Sigmoid colon (tissue), 7 donors: ENCODE results near the gene NRP1. TPM values are rescaled to one million over a fixed set of nuclear protein-coding genes. Genes with fewer than 3 reads are reported as not detected.

Experiments used
- DNase-seq: peaks from one replicate; pipeline ENCODE4 v3.0.0-alpha.2; 2019
- H3K27ac ChIP-seq, 4 donors: fragments of 200-600 bp; sonication (generic); one replicate each; pipeline ENCODE4 v1.5.1; 2016 to 2019; ENCODE audit warnings: mild to moderate bottlenecking in 1 of 4
- H3K27me3 ChIP-seq, 3 donors: fragments of 200-600 bp; sonication (generic); one replicate each; pipeline ENCODE4 v1.5.1; 2019; ENCODE audit warnings: mild to moderate bottlenecking in 1 of 3
- H3K36me3 ChIP-seq, 4 donors: fragments of 200-600 bp; sonication (generic); one replicate each; pipeline ENCODE4 v1.5.1; 2016 to 2019
- H3K4me1 ChIP-seq, 4 donors: fragments of 200-600 bp; sonication (generic); one replicate each; pipeline ENCODE4 v1.5.1; 2017 to 2019
- H3K4me3 ChIP-seq, 4 donors: fragments of 200-600 bp; sonication (generic); one replicate each; pipeline ENCODE4 v1.5.1; 2017 to 2019; ENCODE audit warnings: mild to moderate bottlenecking in 2 of 4, moderate library complexity in 1 of 4
- H3K9me3 ChIP-seq, 4 donors: fragments of 200-600 bp in 3 of 4; sonication (generic) in 3 of 4; one replicate each; pipeline versions ENCODE4 v1.5.1 to v1.6.1; 2013 to 2019
- EP300 ChIP-seq, 4 donors: sonication (generic); formaldehyde crosslinking; IDR thresholded peaks; one replicate each; pipeline ENCODE4 v1.6.1; 2017; ENCODE audit warnings: antibody characterized with exemption in 4 of 4
- POLR2A ChIP-seq, 2 donors: fragments of 450-650 bp; IDR thresholded peaks; one replicate each; pipeline ENCODE4 v1.6.1; 2016; ENCODE audit warnings: antibody characterized with exemption in 2 of 2, mild to moderate bottlenecking in 2 of 2, moderate library complexity in 2 of 2
- POLR2AphosphoS5 ChIP-seq, 4 donors: sonication (generic); formaldehyde crosslinking; IDR thresholded peaks; one replicate each; pipeline ENCODE4 v1.6.1; 2017; ENCODE audit warnings: antibody characterized with exemption in 4 of 4
- WGBS, 2 donors: extraction: QIAGEN DNeasy Blood & Tissue Kit; methylation state at CpG; one replicate each; pipeline ENCODE4 v1.1.7; 2013; 5-methylcytosine and 5-hydroxymethylcytosine counted together
- intact Hi-C: fragments of 100-400 bp; cut with DNase I; formaldehyde crosslinking; loops from one replicate; pipeline ENCODE4 v1.15.1; 2023
- polyA plus RNA-seq, 3 donors: library from polyadenylated mRNA; stranded (reverse); fragments of 200-250 nt; gene quantifications; one replicate each; pipeline ENCODE4 v1.2.3, GENCODE V29; 2013
- total RNA-seq, 4 donors: library from RNA; depleted of rRNA; stranded (reverse); fragments of >200 nt; gene quantifications; one replicate each; pipeline ENCODE4 v1.1.0, GENCODE V29; 2016
- TF ChIP-seq, protein P1 (sequence below), 4 experiments: fragments of 450-650 bp in 3 of 4; fragments of 200-600 bp in 1 of 4; IDR thresholded peaks; one replicate each; pipeline ENCODE4 v1.5.1; 2016 to 2019; ENCODE audit warnings: antibody characterized with exemption in 4 of 4, mild to moderate bottlenecking in 3 of 4, moderate library complexity in 2 of 4
- donor health status: healthy with polysubstance abuse.
- donor health status: Bipolar disorder and iron deficiency.
- donor health status: healthy.

NRP1 gene
- total and polyA plus RNA-seq, 7 donors, result 3.6 to 52.4 (median 44.1) TPM

DNA sequence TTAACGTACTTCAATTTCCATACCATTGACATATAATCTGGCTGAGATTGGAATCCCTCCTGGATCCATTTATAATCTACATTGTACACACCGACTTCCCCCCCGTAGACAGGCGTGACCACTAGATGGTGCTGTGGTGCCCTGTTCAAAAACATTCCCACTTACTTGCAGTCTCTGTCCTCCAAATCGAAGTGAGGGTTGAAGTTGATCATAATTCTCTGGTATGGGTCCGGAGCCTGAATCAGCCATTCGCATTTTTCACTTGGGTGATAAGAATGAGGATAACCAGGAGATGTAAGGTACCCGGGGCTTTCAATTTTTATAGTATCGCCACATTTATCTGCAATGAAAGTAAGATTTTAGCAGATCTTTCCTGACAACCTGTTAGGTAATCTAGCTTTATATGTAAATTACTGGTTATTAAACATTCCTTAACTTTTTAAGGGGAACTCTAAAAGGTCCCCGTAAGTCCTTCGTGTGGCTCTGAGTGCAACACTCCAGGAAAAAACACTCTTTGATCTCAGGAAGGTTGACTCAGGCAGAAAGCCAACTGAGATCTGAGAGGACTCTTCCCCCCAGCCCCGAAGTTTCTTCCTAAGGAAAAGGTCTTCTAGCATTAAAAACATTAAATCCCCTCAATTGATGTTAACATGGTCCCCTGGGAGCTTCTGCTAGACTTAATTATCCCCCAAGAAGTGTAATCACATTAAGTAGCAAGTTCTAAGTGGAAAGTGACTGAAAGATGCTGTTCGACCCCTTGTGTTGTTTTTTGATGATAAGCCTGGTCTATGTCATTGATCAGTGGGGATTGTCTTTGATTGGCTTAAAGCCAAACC, 3.7 kb downstream of the NRP1 start:
- intact Hi-C loops, result loop anchor here (2.0 to 10.0 kb wide), 5 partner anchors 58 to 1308 kb away; no protein-coding TSS in a partner anchor
- Histone ChIP-seq H3K27ac (peak overlapping the region; percentile 34 to 91 (median 88)), H3K9me3 (no peaks in the 10 kb centered on the region), H3K27me3 (no peaks in the 10 kb centered on the region), H3K4me3 (peak overlapping the region in 3 of 4 donors; percentile 62 to 80 (median 65)), H3K36me3 (peaks cover 0 to 12% (median 0%) of the 10 kb centered on the region in 4 donors), H3K4me1 (peaks cover 0 to 58% (median 34%) of the 10 kb centered on the region in 4 donors)
- TF ChIP-seq POLR2AphosphoS5 (IDR thresholded peaks at IDR 0.05) (no peak), EP300 (IDR thresholded peaks at IDR 0.05) (no peak), POLR2A (IDR thresholded peaks at IDR 0.05) (no peak)
- TF ChIP-seq, protein P1, sequence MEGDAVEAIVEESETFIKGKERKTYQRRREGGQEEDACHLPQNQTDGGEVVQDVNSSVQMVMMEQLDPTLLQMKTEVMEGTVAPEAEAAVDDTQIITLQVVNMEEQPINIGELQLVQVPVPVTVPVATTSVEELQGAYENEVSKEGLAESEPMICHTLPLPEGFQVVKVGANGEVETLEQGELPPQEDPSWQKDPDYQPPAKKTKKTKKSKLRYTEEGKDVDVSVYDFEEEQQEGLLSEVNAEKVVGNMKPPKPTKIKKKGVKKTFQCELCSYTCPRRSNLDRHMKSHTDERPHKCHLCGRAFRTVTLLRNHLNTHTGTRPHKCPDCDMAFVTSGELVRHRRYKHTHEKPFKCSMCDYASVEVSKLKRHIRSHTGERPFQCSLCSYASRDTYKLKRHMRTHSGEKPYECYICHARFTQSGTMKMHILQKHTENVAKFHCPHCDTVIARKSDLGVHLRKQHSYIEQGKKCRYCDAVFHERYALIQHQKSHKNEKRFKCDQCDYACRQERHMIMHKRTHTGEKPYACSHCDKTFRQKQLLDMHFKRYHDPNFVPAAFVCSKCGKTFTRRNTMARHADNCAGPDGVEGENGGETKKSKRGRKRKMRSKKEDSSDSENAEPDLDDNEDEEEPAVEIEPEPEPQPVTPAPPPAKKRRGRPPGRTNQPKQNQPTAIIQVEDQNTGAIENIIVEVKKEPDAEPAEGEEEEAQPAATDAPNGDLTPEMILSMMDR (IDR thresholded peaks at IDR 0.05), result peak; percentile 80 to 89 (median 83)
- DNase-seq, result peak; percentile 91
- WGBS, 2 donors, result 8 to 13% methylated on average over 13 of the region's 13 CpGs

DNA sequence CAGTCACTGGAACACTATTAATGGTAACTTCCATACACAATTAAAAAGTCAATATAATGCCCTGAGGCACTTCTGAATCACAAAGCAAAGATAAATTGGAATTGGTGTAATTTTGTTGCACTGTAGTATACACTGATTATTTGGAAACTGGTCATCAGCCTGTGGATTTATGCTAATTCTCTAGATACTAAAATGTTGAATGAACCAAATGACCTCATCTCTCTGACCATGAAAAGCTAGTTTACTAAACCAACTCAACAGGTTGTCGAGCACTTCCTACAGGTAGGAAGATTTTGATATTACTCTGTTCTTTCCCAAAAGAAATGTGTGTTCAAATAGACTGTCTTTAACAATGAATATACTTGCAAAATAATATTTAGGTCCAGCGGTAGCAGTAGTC, 5.3 kb downstream of the NRP1 start:
- Histone ChIP-seq H3K27ac (no peak overlapping the region), H3K36me3 (peaks cover 0 to 12% (median 0%) of the 10 kb centered on the region in 4 donors), H3K4me3 (no peak overlapping the region), H3K9me3 (no peaks in the 10 kb centered on the region), H3K4me1 (peaks cover 0 to 59% (median 27%) of the 10 kb centered on the region in 4 donors), H3K27me3 (no peaks in the 10 kb centered on the region)
- TF ChIP-seq POLR2A (IDR thresholded peaks at IDR 0.05), result no peak
- TF ChIP-seq POLR2AphosphoS5 (IDR thresholded peaks at IDR 0.05), result no peak
- intact Hi-C loops, result no loop called here
- 92 to 93% methylated on average over 2 of the region's 2 CpGs for WGBS, 2 donors
- DNase-seq, result no peak

DNA sequence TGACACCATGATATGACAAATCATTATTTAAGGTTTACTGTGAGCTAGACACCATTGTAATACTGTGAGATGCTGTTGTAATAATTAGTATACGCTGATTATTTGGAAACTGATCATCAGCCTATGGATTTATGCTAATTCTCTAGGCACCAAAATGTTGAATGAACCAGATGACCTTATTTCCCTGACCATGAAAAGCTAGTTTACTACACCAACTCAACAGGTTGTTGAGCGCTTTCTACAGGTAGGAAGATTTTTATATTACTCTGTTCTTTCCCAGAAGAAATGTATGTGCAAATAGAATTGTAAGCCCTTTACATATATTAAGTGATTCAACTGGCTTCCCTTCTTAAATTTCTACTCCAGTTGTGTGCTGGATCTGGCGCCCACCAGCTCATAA, 6.2 kb downstream of the NRP1 start:
- WGBS, 2 donors, result 89 to 93% methylated on average over 3 of the region's 3 CpGs
- TF ChIP-seq, protein P1 (IDR thresholded peaks at IDR 0.05), result no peak
- no peak for TF ChIP-seq POLR2A (IDR thresholded peaks at IDR 0.05)
- no peak for TF ChIP-seq EP300 (IDR thresholded peaks at IDR 0.05)
- TF ChIP-seq POLR2AphosphoS5 (IDR thresholded peaks at IDR 0.05), result no peak
- no peak for DNase-seq
- Histone ChIP-seq H3K4me1 (peaks cover 0 to 59% (median 23%) of the 10 kb centered on the region in 4 donors), H3K27me3 (no peaks in the 10 kb centered on the region), H3K36me3 (peaks cover 0 to 12% (median 0%) of the 10 kb centered on the region in 4 donors), H3K27ac (no peak overlapping the region), H3K4me3 (no peak overlapping the region), H3K9me3 (no peaks in the 10 kb centered on the region)
- intact Hi-C loops, result no loop called here

DNA sequence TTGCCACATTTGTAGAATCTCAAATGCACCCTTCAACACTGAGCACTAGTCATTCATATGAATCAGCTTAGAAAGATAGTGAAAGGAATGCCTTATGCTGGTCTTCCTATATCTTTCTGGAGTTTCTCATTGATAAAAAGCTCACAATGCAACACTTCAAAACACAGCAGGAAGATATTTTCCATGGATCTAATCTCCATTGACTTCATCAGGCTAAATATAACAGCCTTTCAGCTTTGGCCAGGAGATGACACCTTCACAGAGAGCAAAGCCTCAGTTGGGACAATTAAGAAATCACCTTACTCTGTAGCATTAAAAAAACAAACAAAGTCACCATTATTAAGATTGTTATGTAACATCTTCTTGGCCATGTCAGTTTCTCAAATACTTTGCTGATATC, 6.7 kb downstream of the NRP1 start:
- no peaks in the 10 kb centered on the region for H3K27me3 ChIP-seq
- H3K27ac ChIP-seq, result no peak overlapping the region
- DNase-seq, result no peak
- peaks cover 0 to 54% (median 21%) of the 10 kb centered on the region in 4 donors for H3K4me1 ChIP-seq
- intact Hi-C loops, result no loop called here
- no peak for TF ChIP-seq EP300 (IDR thresholded peaks at IDR 0.05)
- no peak for TF ChIP-seq POLR2A (IDR thresholded peaks at IDR 0.05)
- no peak for TF ChIP-seq POLR2AphosphoS5 (IDR thresholded peaks at IDR 0.05)
- peaks cover 0 to 12% (median 0%) of the 10 kb centered on the region in 4 donors for H3K36me3 ChIP-seq
- no peaks in the 10 kb centered on the region for H3K9me3 ChIP-seq
- H3K4me3 ChIP-seq, result no peak overlapping the region

DNA sequence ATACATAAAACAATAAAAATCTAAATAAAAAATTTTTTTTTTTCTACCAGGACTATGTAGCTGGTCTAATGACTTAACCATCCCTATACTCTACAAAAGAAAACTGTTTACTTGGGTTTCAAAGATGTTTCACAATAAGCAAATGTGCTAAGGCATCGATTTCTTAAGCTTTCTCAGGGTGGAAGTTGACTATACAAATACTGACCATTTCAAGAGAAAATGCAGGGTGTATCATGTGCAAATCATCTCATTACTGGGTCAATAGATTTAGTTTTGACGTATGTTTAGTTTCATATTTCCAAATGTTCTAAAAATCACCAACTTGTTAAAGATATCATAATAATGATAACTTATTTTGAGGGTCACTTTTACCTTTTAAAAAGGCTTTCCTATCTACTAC, 7.5 kb downstream of the NRP1 start:
- TF ChIP-seq, protein P1 (IDR thresholded peaks at IDR 0.05), result no peak
- TF ChIP-seq EP300 (IDR thresholded peaks at IDR 0.05) (no peak), POLR2AphosphoS5 (IDR thresholded peaks at IDR 0.05) (no peak), POLR2A (IDR thresholded peaks at IDR 0.05) (no peak)
- H3K4me3 ChIP-seq, result no peak overlapping the region
- WGBS, 2 donors, result 65 to 89% methylated on average over 2 of the region's 2 CpGs
- intact Hi-C loops, result no loop called here
- peaks cover 0 to 12% (median 0%) of the 10 kb centered on the region in 4 donors for H3K36me3 ChIP-seq
- H3K4me1 ChIP-seq, result peaks cover 0 to 46% (median 21%) of the 10 kb centered on the region in 4 donors
- no peak overlapping the region for H3K27ac ChIP-seq
- no peaks in the 10 kb centered on the region for H3K9me3 ChIP-seq
- DNase-seq, result no peak
- no peaks in the 10 kb centered on the region for H3K27me3 ChIP-seq
